PC-9 (cell line): ENCODE data around the gene LVRN.

Source experiments
- CTCF ChIP-seq: fragments of 200-600 bp; sonication (generic); conservative IDR thresholded peaks from 2 replicates; pipeline ENCODE4 v1.6.1; 2017; ENCODE audit warnings: mixed run types, antibody characterized with exemption, mild to moderate bottlenecking, moderate library complexity
- EZH2 ChIP-seq: fragments of 200-600 bp; sonication (generic); IDR thresholded peaks from 2 replicates; pipeline ENCODE4 v1.8.0; 2017; ENCODE audit warnings: antibody characterized with exemption, low read depth

GRCh38 chr5:115979201-115980041 is 17.1 kb downstream of the LVRN start:
- no peak for TF ChIP-seq CTCF
- TF ChIP-seq EZH2: no peak
